Measurements from ENCODE around the gene DNAJC5. TPM values are rescaled to one million over a fixed set of nuclear protein-coding genes. Genes with fewer than 3 reads are reported as not detected.
"Not testable (repeated sequence)": the region's sequence is repeated elsewhere in the genome, so short reads cannot be mapped to it uniquely, and the experiment has no call there.

DNAJC5 gene
- total RNA-seq, 1 experiment from 2014 or later, result 60.9 TPM

- in situ Hi-C loops (cut with HindIII; ENCODE audit: low pct_unique_long_range_greater_than_20kb, low sequenced_read_pairs); DNase-seq (ENCODE audit: low read depth): not testable (repeated sequence)
Observed at GRCh38 chr20:63880901-63881300, 14.0 kb upstream of the DNAJC5 start.

GRCh38 chr20:63881451-63882226, 13.3 kb upstream of the DNAJC5 start:
- in situ Hi-C loops (cut with HindIII; ENCODE audit: low pct_unique_long_range_greater_than_20kb, low sequenced_read_pairs), result no loop called here
- DNase-seq (ENCODE audit: low read depth), result no peak

- in situ Hi-C loops (cut with HindIII; ENCODE audit: low pct_unique_long_range_greater_than_20kb, low sequenced_read_pairs), result no loop called here
- no peak for DNase-seq (ENCODE audit: low read depth)
Observed at GRCh38 chr20:63882257-63883200, 12.4 kb upstream of the DNAJC5 start.

- in situ Hi-C loops (cut with HindIII; ENCODE audit: low pct_unique_long_range_greater_than_20kb, low sequenced_read_pairs), result no loop called here
- no peak for DNase-seq (ENCODE audit: low read depth)
Observed at GRCh38 chr20:63883201-63883593, 11.7 kb upstream of the DNAJC5 start.

- DNase-seq (ENCODE audit: low read depth), result no peak
- in situ Hi-C loops (cut with HindIII; ENCODE audit: low pct_unique_long_range_greater_than_20kb, low sequenced_read_pairs), result no loop called here
Observed at GRCh38 chr20:63884506-63885263, 10.2 kb upstream of the DNAJC5 start.

- no peak for DNase-seq (ENCODE audit: low read depth)
- in situ Hi-C loops (cut with HindIII; ENCODE audit: low pct_unique_long_range_greater_than_20kb, low sequenced_read_pairs), result no loop called here
Observed at GRCh38 chr20:63885264-63886053, 9.5 kb upstream of the DNAJC5 start.

- in situ Hi-C loops (cut with HindIII; ENCODE audit: low pct_unique_long_range_greater_than_20kb, low sequenced_read_pairs), result no loop called here
- DNase-seq (ENCODE audit: low read depth), result no peak
Observed at GRCh38 chr20:63886054-63886419, 8.9 kb upstream of the DNAJC5 start.

- no peak for DNase-seq (ENCODE audit: low read depth)
- in situ Hi-C loops (cut with HindIII; ENCODE audit: low pct_unique_long_range_greater_than_20kb, low sequenced_read_pairs), result no loop called here
Observed at GRCh38 chr20:63886921-63887320, 8.0 kb upstream of the DNAJC5 start.

GRCh38 chr20:63889241-63890200, 5.4 kb upstream of the DNAJC5 start:
- in situ Hi-C loops (cut with HindIII; ENCODE audit: low pct_unique_long_range_greater_than_20kb, low sequenced_read_pairs), result no loop called here
- DNase-seq (ENCODE audit: low read depth), result no peak

- DNase-seq (ENCODE audit: low read depth), result no peak
- in situ Hi-C loops (cut with HindIII; ENCODE audit: low pct_unique_long_range_greater_than_20kb, low sequenced_read_pairs), result no loop called here
Observed at GRCh38 chr20:63890201-63890576, 4.7 kb upstream of the DNAJC5 start.

GRCh38 chr20:63890616-63891015, 4.3 kb upstream of the DNAJC5 start:
- no peak for DNase-seq (ENCODE audit: low read depth)
- in situ Hi-C loops (cut with HindIII; ENCODE audit: low pct_unique_long_range_greater_than_20kb, low sequenced_read_pairs), result no loop called here

- DNase-seq (ENCODE audit: low read depth), result no peak
- in situ Hi-C loops (cut with HindIII; ENCODE audit: low pct_unique_long_range_greater_than_20kb, low sequenced_read_pairs), result no loop called here
Observed at GRCh38 chr20:63891061-63892002, 3.6 kb upstream of the DNAJC5 start.

GRCh38 chr20:63892402-63892801, 2.5 kb upstream of the DNAJC5 start:
- in situ Hi-C loops (cut with HindIII; ENCODE audit: low pct_unique_long_range_greater_than_20kb, low sequenced_read_pairs), result no loop called here
- no peak for DNase-seq (ENCODE audit: low read depth)

GRCh38 chr20:63893999-63894357, 948 bp upstream of the DNAJC5 start:
- in situ Hi-C loops (cut with HindIII; ENCODE audit: low pct_unique_long_range_greater_than_20kb, low sequenced_read_pairs), result no loop called here
- no peak for DNase-seq (ENCODE audit: low read depth)

GRCh38 chr20:63895202-63895951, 451 bp downstream of the DNAJC5 start:
- in situ Hi-C loops (cut with HindIII; ENCODE audit: low pct_unique_long_range_greater_than_20kb, low sequenced_read_pairs), result no loop called here
- no peak for DNase-seq (ENCODE audit: low read depth)

- in situ Hi-C loops (cut with HindIII; ENCODE audit: low pct_unique_long_range_greater_than_20kb, low sequenced_read_pairs), result no loop called here
Observed at GRCh38 chr20:63895952-63896263, 982 bp downstream of the DNAJC5 start.

More at GRCh38 chr20:63895952-63896263, 982 bp downstream of the DNAJC5 start:
- no peak for DNase-seq (ENCODE audit: low read depth)
